ENCODE measurements around the gene INPP5A.

Gene INPP5A

DNA sequence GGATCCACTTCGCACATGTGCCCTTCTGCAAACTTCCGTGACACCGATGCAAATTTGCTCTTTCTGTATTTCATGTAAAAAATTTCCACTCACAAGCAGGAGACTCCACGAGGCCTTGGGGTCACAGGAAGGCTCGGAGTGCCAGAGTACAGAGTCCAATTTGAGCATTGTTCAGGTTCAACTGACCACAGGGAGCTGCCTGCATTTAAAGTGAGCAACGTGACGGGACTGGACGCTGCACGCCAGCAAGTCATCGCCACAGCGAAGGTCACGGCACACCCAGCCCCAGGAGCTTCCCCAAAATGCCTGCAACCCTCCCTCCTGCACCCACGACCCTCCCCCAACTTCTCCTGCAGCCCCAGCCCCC, 289.8 kb downstream of the INPP5A start:
- TF ChIP-seq, protein P1, sequence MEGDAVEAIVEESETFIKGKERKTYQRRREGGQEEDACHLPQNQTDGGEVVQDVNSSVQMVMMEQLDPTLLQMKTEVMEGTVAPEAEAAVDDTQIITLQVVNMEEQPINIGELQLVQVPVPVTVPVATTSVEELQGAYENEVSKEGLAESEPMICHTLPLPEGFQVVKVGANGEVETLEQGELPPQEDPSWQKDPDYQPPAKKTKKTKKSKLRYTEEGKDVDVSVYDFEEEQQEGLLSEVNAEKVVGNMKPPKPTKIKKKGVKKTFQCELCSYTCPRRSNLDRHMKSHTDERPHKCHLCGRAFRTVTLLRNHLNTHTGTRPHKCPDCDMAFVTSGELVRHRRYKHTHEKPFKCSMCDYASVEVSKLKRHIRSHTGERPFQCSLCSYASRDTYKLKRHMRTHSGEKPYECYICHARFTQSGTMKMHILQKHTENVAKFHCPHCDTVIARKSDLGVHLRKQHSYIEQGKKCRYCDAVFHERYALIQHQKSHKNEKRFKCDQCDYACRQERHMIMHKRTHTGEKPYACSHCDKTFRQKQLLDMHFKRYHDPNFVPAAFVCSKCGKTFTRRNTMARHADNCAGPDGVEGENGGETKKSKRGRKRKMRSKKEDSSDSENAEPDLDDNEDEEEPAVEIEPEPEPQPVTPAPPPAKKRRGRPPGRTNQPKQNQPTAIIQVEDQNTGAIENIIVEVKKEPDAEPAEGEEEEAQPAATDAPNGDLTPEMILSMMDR (conservative IDR thresholded peaks at IDR 0.05) = no peak
- TF ChIP-seq ZFX (IDR thresholded peaks at IDR 0.05) = no peak
- H3K27ac ChIP-seq = no peak overlapping the region

DNA sequence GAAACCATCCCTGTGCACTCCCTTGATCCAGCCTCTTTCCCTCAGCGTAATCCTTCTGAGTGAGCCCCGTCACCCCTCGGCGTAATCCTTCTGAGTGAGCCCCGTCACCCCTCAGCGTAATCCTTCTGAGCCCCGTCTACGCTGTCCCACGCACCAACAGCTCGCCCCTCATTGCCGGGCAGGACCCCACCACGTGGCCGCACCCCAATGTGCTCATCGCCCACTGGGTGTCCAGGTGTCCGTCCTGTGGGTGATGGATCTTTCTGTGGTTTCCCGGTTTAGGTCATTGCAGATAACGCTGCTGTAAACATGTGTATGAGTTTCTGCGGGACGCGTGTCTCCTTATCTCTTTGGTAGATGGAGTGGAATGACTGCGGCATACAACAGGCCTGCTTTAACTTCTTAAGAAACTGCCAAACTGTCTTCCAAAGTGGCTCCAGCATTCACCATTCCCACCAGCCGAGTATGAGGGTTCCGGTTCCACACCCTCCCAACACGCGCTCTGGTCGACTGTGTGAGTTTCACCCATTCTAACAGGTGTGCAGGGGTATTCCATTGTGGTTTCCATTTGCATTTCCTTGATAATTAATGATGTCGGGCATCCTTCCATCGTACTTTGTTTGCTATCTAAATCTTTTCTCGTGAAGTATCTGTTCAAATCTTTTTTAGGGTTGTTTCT, 290.4 kb downstream of the INPP5A start:
- TF ChIP-seq, protein P1 (conservative IDR thresholded peaks at IDR 0.05) = no peak
- TF ChIP-seq ZFX (IDR thresholded peaks at IDR 0.05) = no peak

GRCh38 chr10:132828681-132829080, 291.1 kb downstream of the INPP5A start:
- no peak for TF ChIP-seq ZFX (IDR thresholded peaks at IDR 0.05)
- TF ChIP-seq, protein P1 (conservative IDR thresholded peaks at IDR 0.05) = no peak
- no peak overlapping the region for H3K27ac ChIP-seq

More for the DNA sequence above, 290.4 kb downstream of the INPP5A start:
- no peak overlapping the region for H3K27ac ChIP-seq

DNA sequence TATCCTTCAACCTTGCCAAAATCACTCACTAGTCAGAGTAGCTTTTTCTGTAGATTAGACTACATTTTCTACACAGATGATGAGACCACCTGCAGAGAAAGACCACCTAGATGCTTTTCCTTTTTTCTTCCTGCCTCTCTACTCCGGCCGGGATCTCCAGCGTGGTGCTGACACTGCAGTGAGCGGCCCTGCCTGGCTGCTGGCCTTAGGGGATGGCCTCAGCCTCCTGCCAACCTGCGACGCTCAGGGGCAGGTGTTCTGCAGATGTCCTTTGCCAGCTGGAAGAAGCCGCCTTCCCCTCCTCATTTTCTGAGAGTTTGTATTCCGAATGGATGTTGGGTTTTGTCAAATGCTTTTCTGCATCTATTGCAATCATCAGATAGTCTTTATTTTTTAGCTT, 291.8 kb downstream of the INPP5A start:
- TF ChIP-seq, protein P1 (conservative IDR thresholded peaks at IDR 0.05) = no peak
- no peak for TF ChIP-seq ZFX (IDR thresholded peaks at IDR 0.05)
- H3K27ac ChIP-seq = no peak overlapping the region

GRCh38 chr10:132832186-132832969, 294.8 kb downstream of the INPP5A start:
- TF ChIP-seq, protein P1 (conservative IDR thresholded peaks at IDR 0.05) = no peak
- TF ChIP-seq ZFX (IDR thresholded peaks at IDR 0.05) = no peak
- H3K27ac ChIP-seq = no peak overlapping the region
